WTC11 (cell line): Measurements from ENCODE around the gene SMAP1. TPM values are rescaled to one million over a fixed set of nuclear protein-coding genes. Genes with fewer than 3 reads are reported as not detected.

Experiments
- ATAC-seq: fragments of 200-7000 bp; cut with Tn5 transposase; 2 replicates; pipeline ENCODE4 v1.10.0; 2021; ENCODE audit warnings: mild to moderate bottlenecking, moderate library complexity
- CTCF ChIA-PET: fragments of 300-600 bp; sonication (Branson Sonifier 250); formaldehyde crosslinking; loops from one replicate; lab custom pipeline; 2021; ENCODE audit warnings: antibody characterized with exemption; lab: Charles Lee
- POLR2A ChIA-PET: fragments of 350-600 bp; sonication (Branson Sonifier 250); formaldehyde crosslinking; loops from one replicate; lab custom pipeline; 2021; ENCODE audit warnings: antibody characterized with exemption; lab: Charles Lee
- DNase-seq: peaks from one replicate; pipeline ENCODE4 v3.0.0; 2021; ENCODE audit warnings: low spot score
- H3K27ac Mint-ChIP-seq: 2 replicates; pipeline ENCODE4 v1.8.0; 2021; ENCODE audit warnings: mixed read lengths
- H3K27me3 Mint-ChIP-seq: 2 replicates; pipeline ENCODE4 v1.8.0; 2021; ENCODE audit warnings: low read depth, mild to moderate bottlenecking, moderate library complexity, mixed read lengths
- H3K36me3 Mint-ChIP-seq: 2 replicates; pipeline ENCODE4 v1.8.0; 2021; ENCODE audit warnings: mixed read lengths
- H3K4me1 Mint-ChIP-seq: 2 replicates; pipeline ENCODE4 v1.8.0; 2022; ENCODE audit warnings: mixed read lengths
- H3K4me3 Mint-ChIP-seq: 2 replicates; pipeline ENCODE4 v1.8.0; 2021; ENCODE audit warnings: mild to moderate bottlenecking, moderate library complexity, mixed read lengths
- H3K9me3 Mint-ChIP-seq: 2 replicates; pipeline ENCODE4 v1.8.0; 2021; ENCODE audit warnings: mixed read lengths
- ATF1 ChIP-seq: sonication (generic); formaldehyde crosslinking; IDR thresholded peaks from 2 replicates; pipeline ENCODE4 v1.8.1; 2023; ENCODE audit warnings: mild to moderate bottlenecking, moderate library complexity, missing genetic modification reagents
- CDX4 ChIP-seq: fragments of 250-450 bp; sonication (Bioruptor Pico); IDR thresholded peaks from 2 replicates; pipeline ENCODE4 v1.9.0; 2021; ENCODE audit warnings: moderate library complexity, mild to moderate bottlenecking, inconsistent platforms, borderline replicate concordance
- E2F4 ChIP-seq: sonication (generic); formaldehyde crosslinking; IDR thresholded peaks from 2 replicates; pipeline ENCODE4 v1.8.1; 2022; ENCODE audit warnings: low read depth, mild to moderate bottlenecking, moderate library complexity, missing genetic modification reagents, borderline replicate concordance
- GABPB1 ChIP-seq: sonication (generic); formaldehyde crosslinking; IDR thresholded peaks from 2 replicates; pipeline ENCODE4 v1.8.1; 2023; ENCODE audit warnings: mild to moderate bottlenecking, missing genetic modification reagents
- IRF1 ChIP-seq: sonication (generic); formaldehyde crosslinking; IDR thresholded peaks from 2 replicates; pipeline ENCODE4 v1.8.0; 2023; ENCODE audit warnings: missing genetic modification reagents
- RORB ChIP-seq: fragments of 250-450 bp; sonication (Bioruptor Pico); IDR thresholded peaks from 2 replicates; pipeline ENCODE4 v1.9.0; 2021; ENCODE audit warnings: mild to moderate bottlenecking
- STAT6 ChIP-seq: sonication (generic); formaldehyde crosslinking; conservative IDR thresholded peaks from 2 replicates; pipeline ENCODE4 v1.8.1; 2023; ENCODE audit warnings: mild to moderate bottlenecking, low read depth, missing genetic modification reagents, moderate library complexity
- TEAD4 ChIP-seq: sonication (generic); formaldehyde crosslinking; IDR thresholded peaks from 2 replicates; pipeline ENCODE4 v1.8.0; 2022; ENCODE audit warnings: mild to moderate bottlenecking, missing genetic modification reagents
- ZNF219 ChIP-seq: sonication (generic); formaldehyde crosslinking; IDR thresholded peaks from 2 replicates; pipeline ENCODE4 v1.8.0; 2023; ENCODE audit warnings: missing genetic modification reagents, mild to moderate bottlenecking, borderline replicate concordance
- ZNF425 ChIP-seq: fragments of 250-450 bp; sonication (Bioruptor Pico); conservative IDR thresholded peaks from 2 replicates; pipeline ENCODE4 v1.9.0; 2021; ENCODE audit warnings: mild to moderate bottlenecking
- ZNF532 ChIP-seq: fragments of 250-450 bp; sonication (Bioruptor Pico); IDR thresholded peaks from 2 replicates; pipeline ENCODE4 v1.9.0; 2021; ENCODE audit warnings: mild to moderate bottlenecking, borderline replicate concordance
- ZSCAN18 ChIP-seq: fragments of 250-450 bp; sonication (Bioruptor Pico); IDR thresholded peaks from 2 replicates; pipeline ENCODE4 v2.1.2; 2022; ENCODE audit warnings: mild to moderate bottlenecking, moderate library complexity
- total RNA-seq: library from RNA; stranded (reverse); gene quantifications from 3 replicates; pipeline ENCODE4 v1.2.3, GENCODE V29; 2021

Gene SMAP1
- total RNA-seq, 1 experiment from 2014 or later, result 29.0 TPM

GRCh38 chr6:70847106-70848084, 179.7 kb downstream of the SMAP1 start (continued):
- TF ChIP-seq CDX4 (no peak), E2F4 (no peak), ZNF425 (CRISPR knock-in tag) (no peak), ZSCAN18 (no peak), ATF1 (CRISPR knock-in tag) (no peak)

- CTCF ChIA-PET, result interaction anchor here (0.6 kb wide), 1 partner anchor 230 kb away, joined by 3 read pairs; no protein-coding TSS in a partner anchor
- Mint-ChIP-seq H3K9me3 (peaks cover 29% of the 10 kb centered on the region), H3K36me3 (peaks cover 32% of the 10 kb centered on the region), H3K4me3 (no peak overlapping the region), H3K27ac (no peak overlapping the region), H3K27me3 (peaks cover 5% of the 10 kb centered on the region; the same call in 1 of the 2 replicates), H3K4me1 (peaks cover 11% of the 10 kb centered on the region; the same call in 1 of the 2 replicates)
- DNase-seq (no peak), ATAC-seq (no peak)
- TF ChIP-seq ZNF219 (CRISPR knock-in tag) (no peak), STAT6 (CRISPR knock-in tag) (no peak), ZSCAN18 (no peak), TEAD4 (CRISPR knock-in tag) (no peak), GABPB1 (no peak), IRF1 (no peak), ZNF532 (CRISPR knock-in tag) (no peak), RORB (CRISPR knock-in tag) (no peak)
- POLR2A ChIA-PET, result no interaction called here
These were observed 181.8 kb downstream of the SMAP1 start for GRCh38 chr6:70849348-70850069.
